ENCODE results near the gene SUGT1.
A peak's percentile ranks its signal among the peaks of the same experiment; 100 is the strongest.

The SUGT1 gene

GRCh38 chr13:52738719-52739467, 86.3 kb downstream of the SUGT1 start:
- DNase-seq = peak; percentile 75

DNA sequence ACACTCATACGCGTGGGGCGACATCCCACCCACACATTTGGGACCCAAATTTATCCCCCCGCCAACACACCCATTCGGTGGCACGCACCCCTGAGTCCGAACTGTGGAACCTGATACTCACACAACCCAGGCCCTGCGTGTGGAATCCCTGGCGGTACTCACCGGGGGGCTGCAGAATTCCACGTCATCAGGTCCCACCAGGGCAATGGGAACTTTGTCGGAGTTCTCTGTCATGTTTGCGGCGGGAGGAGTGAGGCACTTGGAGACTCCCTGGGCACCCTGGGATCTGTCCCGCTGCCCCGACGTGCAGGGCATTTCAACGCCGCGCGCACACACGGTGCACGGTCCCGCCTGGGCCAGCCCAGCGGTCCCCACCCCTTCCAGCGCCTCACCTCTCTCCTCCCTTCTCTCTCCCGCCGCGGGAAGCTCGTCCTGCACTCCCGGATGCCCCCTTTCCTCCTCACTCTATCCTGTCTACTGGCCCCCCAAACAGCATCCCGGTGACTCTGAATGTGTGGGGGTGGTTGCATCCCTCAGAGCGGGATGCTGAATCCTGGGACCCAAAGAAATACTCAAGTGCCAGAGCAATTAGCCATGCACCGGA, 86.9 kb downstream of the SUGT1 start, which contains the start of gene CNMD:
Gene CNMD (minus strand): TSS at position 353 of the 604 bp plus-strand sequence. CDS start 119 bp downstream, at position 234.
- no peak for DNase-seq

- no peak for DNase-seq
These were observed 90.9 kb downstream of the SUGT1 start for GRCh38 chr13:52743569-52743968.

- DNase-seq = no peak
These were observed 91.4 kb downstream of the SUGT1 start for GRCh38 chr13:52743988-52744387.

- DNase-seq = no peak
These were observed 92.3 kb downstream of the SUGT1 start for GRCh38 chr13:52744842-52745375.

GRCh38 chr13:52746141-52746540, 93.5 kb downstream of the SUGT1 start:
- no peak for DNase-seq

DNA sequence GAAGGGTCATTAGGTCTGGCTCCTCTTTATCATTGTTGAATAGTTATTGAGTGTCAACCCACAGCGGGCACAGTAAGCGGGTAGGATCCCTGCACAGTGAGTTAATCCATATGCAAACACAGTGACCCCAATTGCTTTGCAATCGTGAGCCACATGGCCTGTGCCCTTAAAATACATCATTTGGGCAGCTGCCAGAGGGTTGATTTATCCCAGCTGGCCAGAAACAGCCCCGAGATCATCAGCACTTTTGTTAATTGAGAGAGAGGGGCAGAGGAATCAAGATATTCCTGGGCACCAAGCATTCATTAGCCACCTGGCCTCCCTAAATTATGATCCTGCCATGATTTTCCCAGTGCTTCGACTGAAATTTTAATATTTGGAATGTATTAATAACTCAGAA, 96.8 kb downstream of the SUGT1 start:
- DNase-seq = no peak
